HG03378 (cell line): ENCODE results near the gene PCDHA4.

Experiments used
- ATAC-seq: cut with Tn5 transposase; IDR thresholded peaks from one replicate; pipeline ENCODE4 v1.9.1; 2021; ENCODE audit warnings: mild to moderate bottlenecking, moderate library complexity; ENCODE audit not compliant: unreplicated experiment

Gene PCDHA4

GRCh38 chr5:140855772-140856674 is 49.2 kb downstream of the PCDHA4 start, which contains the start of gene PCDHA10:
TSS of gene PCDHA10 (plus strand) at chr5:140855897. CDS start at chr5:140856049, 152 bp downstream.
- no peak for ATAC-seq

- no peak for ATAC-seq
Observed at GRCh38 chr5:140857177-140857986, 50.5 kb downstream of the PCDHA4 start.

GRCh38 chr5:140857987-140858240 is 51.0 kb downstream of the PCDHA4 start:
- ATAC-seq: no peak

- ATAC-seq: no peak
Observed at GRCh38 chr5:140862441-140863295, 55.8 kb downstream of the PCDHA4 start.
